ENCODE results near the gene PLXDC2. TPM values are rescaled to one million over a fixed set of nuclear protein-coding genes. Genes with fewer than 3 reads are reported as not detected.
"Not testable (repeated sequence)": the region's sequence is repeated elsewhere in the genome, so short reads cannot be mapped to it uniquely, and the experiment has no call there.

PLXDC2 gene
- total RNA-seq: not detected

DNA sequence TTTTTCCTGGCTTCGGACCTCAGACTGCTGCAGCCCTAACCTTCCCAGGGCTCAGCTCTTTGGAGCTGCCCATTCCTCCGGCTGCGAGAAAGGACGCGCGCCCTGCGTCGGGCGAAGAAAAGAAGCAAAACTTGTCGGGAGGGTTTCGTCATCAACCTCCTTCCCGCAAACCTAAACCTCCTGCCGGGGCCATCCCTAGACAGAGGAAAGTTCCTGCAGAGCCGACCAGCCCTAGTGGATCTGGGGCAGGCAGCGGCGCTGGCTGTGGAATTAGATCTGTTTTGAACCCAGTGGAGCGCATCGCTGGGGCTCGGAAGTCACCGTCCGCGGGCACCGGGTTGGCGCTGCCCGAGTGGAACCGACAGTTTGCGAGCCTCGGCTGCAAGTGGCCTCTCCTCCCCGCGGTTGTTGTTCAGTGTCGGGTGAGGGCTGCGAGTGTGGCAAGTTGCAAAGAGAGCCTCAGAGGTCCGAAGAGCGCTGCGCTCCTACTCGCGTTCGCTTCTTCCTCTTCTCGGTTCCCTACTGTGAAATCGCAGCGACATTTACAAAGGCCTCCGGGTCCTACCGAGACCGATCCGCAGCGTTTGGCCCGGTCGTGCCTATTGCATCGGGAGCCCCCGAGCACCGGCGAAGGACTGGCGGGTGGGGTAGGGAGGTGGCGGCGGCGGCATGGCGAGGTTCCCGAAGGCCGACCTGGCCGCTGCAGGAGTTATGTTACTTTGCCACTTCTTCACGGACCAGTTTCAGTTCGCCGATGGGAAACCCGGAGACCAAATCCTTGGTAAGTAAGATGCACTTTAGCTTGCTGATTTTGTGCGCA, at the start of gene PLXDC2:
TSS of gene PLXDC2 (plus strand) at position 22 of the 820 bp plus-strand sequence.
- H3K4me3 Mint-ChIP-seq: no peak within 1 kb of the TSS
- no peak for ATAC-seq (replicated peaks)
- peaks cover 24% of the 10 kb centered on the region for H3K27me3 Mint-ChIP-seq
- no peaks in the 10 kb centered on the region for H3K9me3 Mint-ChIP-seq
- H3K4me1 Mint-ChIP-seq: no peaks in the 10 kb centered on the region
- H3K36me3 Mint-ChIP-seq (ENCODE audit: low read depth): no peaks in the 10 kb centered on the region
- H3K27ac Mint-ChIP-seq: no peak within 1 kb of the TSS

DNA sequence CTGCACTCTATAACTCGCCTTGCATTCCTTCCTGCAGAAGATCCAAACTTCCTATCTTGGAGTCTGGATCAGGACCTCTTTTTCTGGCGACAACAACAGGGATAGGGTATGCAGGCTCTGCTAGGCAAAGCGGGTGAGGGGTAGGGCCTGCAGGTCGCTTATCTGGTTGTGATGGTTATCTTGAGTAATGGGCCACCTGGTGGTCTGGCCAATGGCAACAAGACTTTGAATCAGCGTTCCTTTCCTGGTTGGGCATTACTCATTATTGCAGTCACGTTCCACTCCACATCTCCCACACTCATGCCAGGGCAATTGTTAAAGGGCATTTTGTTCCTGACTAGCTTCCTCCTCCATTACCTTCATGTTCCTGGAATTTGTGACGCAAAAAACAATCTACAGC, 48.4 kb upstream of the PLXDC2 start:
- no peaks in the 10 kb centered on the region for H3K4me1 Mint-ChIP-seq
- H3K9me3 Mint-ChIP-seq: peaks cover 6% of the 10 kb centered on the region
- H3K27me3 Mint-ChIP-seq: no peaks in the 10 kb centered on the region
- no peak overlapping the region for H3K4me3 Mint-ChIP-seq
- no peaks in the 10 kb centered on the region for H3K36me3 Mint-ChIP-seq (ENCODE audit: low read depth)
- H3K27ac Mint-ChIP-seq: no peak overlapping the region
- no peak for ATAC-seq (replicated peaks)

DNA sequence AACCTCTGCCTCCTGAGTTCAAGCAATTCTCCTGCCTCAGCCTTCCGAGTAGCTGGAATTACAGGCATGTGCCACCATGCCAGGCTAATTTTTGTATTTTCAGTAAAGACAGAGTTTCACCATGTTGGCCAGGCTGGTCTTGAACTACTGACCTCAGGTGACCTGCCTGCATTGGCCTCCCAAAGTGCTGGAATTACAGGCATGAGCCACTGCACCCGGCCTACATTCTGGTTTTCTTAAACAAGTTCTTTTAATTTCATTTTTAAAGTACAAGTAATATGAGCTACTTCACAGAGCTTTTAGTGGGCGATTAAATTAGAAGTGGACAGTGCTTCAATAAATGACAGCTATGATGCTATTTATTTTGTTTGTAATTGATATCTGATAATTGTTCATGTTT, 46.4 kb upstream of the PLXDC2 start:
- not testable (repeated sequence) for H3K36me3 Mint-ChIP-seq (ENCODE audit: low read depth); ATAC-seq (replicated peaks); H3K27ac Mint-ChIP-seq; H3K4me1 Mint-ChIP-seq; H3K4me3 Mint-ChIP-seq; H3K27me3 Mint-ChIP-seq; H3K9me3 Mint-ChIP-seq

DNA sequence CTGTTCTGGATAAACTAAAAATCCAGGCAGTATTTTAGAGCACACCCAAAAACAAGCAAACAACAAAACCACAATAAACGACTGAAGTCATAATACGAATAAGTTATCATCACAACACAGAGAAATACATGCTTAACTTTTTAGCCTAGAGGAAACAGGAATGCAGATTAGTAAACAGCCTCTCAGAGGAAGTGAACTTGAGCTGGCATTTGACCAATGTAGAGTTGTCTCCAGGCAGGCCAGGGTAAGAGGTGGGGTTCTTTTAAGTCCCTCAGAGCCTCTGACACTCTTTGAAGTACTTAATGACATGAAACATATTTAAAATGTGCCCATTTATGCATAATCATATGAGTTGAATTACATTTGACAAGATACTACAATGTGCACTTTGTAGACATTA, 43.3 kb upstream of the PLXDC2 start:
- no peaks in the 10 kb centered on the region for H3K9me3 Mint-ChIP-seq
- no peaks in the 10 kb centered on the region for H3K4me1 Mint-ChIP-seq
- H3K27me3 Mint-ChIP-seq: no peaks in the 10 kb centered on the region
- H3K36me3 Mint-ChIP-seq (ENCODE audit: low read depth): no peaks in the 10 kb centered on the region
- H3K4me3 Mint-ChIP-seq: no peak overlapping the region
- H3K27ac Mint-ChIP-seq: no peak overlapping the region
- ATAC-seq (replicated peaks): no peak

DNA sequence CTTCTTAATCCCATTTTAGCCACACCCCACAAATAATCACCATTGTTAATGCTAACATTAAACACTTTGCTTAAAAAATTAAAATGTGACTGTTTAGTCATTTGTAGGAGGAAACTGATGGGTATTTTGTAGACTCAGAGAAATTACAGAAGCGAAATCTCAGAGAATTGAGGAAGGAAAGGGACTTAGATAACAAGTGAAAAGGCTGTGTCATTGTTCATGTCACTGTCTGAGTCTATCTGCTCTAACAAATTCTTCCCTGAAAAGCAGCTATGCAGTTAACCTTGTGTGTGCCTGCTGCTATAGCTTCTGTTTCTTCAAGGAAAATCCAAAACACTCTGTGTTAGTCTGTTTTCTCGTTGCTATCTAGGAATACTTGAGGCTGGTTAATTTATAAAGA, 40.9 kb upstream of the PLXDC2 start:
- no peak for ATAC-seq (replicated peaks)
- H3K9me3 Mint-ChIP-seq: no peaks in the 10 kb centered on the region
- no peak overlapping the region for H3K27ac Mint-ChIP-seq
- no peaks in the 10 kb centered on the region for H3K27me3 Mint-ChIP-seq
- H3K4me3 Mint-ChIP-seq: no peak overlapping the region
- no peaks in the 10 kb centered on the region for H3K4me1 Mint-ChIP-seq
- no peaks in the 10 kb centered on the region for H3K36me3 Mint-ChIP-seq (ENCODE audit: low read depth)

DNA sequence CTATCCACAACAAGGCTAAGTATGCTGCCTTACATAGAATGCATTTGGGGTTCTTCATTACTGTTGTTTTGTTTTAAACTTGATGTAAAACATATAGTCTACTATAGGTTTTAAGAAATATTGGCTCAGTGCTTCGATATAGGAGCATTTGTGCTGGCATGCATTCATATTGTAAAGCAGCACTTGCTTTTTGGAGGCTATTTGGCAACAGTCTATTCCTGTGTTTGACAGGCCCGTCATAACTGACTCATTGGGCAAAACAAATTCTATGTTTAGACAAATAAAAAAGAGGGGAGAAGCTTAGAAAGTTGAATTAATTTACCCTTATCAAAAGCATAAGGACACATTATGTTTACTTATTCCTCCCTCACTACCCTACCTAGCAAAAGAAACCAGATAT, 38.4 kb upstream of the PLXDC2 start:
- H3K4me1 Mint-ChIP-seq: no peaks in the 10 kb centered on the region
- no peak overlapping the region for H3K4me3 Mint-ChIP-seq
- ATAC-seq (replicated peaks): no peak
- H3K9me3 Mint-ChIP-seq: peaks cover 5% of the 10 kb centered on the region
- H3K27me3 Mint-ChIP-seq: no peaks in the 10 kb centered on the region
- no peaks in the 10 kb centered on the region for H3K36me3 Mint-ChIP-seq (ENCODE audit: low read depth)
- no peak overlapping the region for H3K27ac Mint-ChIP-seq

DNA sequence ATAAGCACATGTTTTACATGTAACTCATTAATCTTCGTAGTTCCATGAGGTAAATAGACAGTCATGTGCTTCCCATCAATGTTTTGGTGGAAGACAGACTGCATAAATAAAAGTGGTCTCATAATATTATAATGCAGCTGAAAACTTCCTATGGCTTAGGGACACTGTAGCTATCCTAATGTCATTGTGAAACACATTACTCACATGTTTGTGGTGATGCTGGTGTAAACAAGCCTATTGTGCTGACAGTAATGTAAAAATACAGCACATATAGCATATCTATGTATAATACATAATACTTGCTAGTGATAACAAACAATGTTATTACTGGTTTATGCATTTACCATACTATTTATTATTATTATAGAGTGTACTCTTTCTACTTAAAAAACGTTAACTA, 37.2 kb upstream of the PLXDC2 start:
- H3K4me3 Mint-ChIP-seq: no peak overlapping the region
- H3K4me1 Mint-ChIP-seq: no peaks in the 10 kb centered on the region
- peaks cover 5% of the 10 kb centered on the region for H3K9me3 Mint-ChIP-seq
- no peaks in the 10 kb centered on the region for H3K36me3 Mint-ChIP-seq (ENCODE audit: low read depth)
- H3K27me3 Mint-ChIP-seq: no peaks in the 10 kb centered on the region
- no peak overlapping the region for H3K27ac Mint-ChIP-seq
- ATAC-seq (replicated peaks): no peak

DNA sequence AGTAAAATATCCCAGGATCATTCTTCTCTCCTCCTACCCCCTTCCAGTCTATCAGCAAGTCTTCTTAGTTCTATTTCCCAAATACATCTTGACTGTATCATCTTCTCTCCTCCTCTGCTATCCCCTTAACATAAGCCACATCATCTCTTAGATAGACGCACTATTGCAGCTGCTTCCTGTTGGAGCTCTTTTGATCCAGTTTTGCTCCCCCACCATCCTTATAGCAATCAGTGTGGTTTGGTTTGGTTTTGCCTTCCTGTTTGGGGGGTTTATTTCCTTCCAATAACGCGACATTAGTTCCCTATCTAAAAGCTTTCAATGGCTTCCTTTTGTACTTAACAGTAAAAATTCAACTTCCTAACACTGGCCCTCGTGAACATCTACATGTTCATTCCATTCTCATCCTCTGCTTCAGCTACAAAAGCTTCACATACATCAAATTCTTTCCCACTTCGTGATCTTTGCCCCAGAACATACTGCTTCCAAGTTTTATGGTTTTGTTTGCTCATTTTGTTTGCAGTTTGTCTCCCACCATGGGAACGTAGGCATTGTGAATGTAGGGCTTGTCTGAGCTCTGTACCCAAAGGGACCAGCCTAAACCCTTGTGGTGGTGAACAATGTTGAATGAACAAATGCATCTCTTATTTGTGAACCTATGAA, 33.7 kb upstream of the PLXDC2 start:
- no peaks in the 10 kb centered on the region for H3K36me3 Mint-ChIP-seq (ENCODE audit: low read depth)
- H3K27me3 Mint-ChIP-seq: no peaks in the 10 kb centered on the region
- H3K4me1 Mint-ChIP-seq: no peaks in the 10 kb centered on the region

DNA sequence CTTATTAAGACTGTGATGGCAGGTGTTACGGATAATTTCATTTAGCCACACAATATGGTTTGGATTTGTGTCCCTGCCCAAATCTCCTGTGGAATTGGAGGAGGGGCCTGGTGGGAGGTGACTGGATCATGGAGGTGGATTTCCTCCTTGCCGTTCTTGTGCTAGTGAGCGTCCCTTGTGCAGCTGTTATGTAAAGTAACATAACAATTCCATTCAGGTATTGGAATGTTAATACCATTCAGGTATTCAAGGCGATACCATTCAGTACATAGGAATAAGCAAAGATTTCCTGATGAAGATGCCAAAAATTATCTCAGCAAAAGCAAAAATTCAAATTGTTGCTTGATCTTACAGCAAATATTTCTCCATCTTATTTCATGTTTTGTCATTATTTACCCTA, 32.5 kb upstream of the PLXDC2 start:
- no peak for ATAC-seq (replicated peaks)
- Mint-ChIP-seq H3K27ac (no peak overlapping the region), H3K27me3 (no peaks in the 10 kb centered on the region), H3K4me1 (no peaks in the 10 kb centered on the region), H3K4me3 (no peak overlapping the region), H3K9me3 (peaks cover 5% of the 10 kb centered on the region), H3K36me3 (ENCODE audit: low read depth) (no peaks in the 10 kb centered on the region)

More for the DNA sequence above, 33.7 kb upstream of the PLXDC2 start:
- Mint-ChIP-seq H3K4me3 (no peak overlapping the region), H3K9me3 (peaks cover 5% of the 10 kb centered on the region), H3K27ac (no peak overlapping the region)
- no peak for ATAC-seq (replicated peaks)

DNA sequence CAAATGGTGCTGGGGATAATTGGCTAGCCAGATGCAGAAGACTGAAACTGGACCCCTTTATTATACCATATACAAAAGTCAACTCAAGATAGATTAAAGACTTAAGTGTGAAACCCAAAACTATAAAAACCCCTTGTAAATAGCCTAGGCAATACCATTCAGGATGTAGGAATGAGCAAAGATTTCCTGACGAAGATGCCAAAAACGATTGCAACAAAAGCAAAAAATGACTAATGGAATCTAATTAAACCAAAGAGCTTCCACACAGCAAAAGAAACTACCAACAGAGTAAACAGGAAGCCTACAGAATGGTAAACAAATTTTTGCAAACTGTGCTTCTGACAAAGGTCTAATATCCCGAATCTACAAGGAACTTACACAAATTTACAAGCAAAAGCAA, 30.9 kb upstream of the PLXDC2 start:
- no peak for ATAC-seq (replicated peaks)
- Mint-ChIP-seq H3K4me1 (no peaks in the 10 kb centered on the region), H3K27me3 (no peaks in the 10 kb centered on the region), H3K4me3 (no peak overlapping the region), H3K9me3 (peaks cover 8% of the 10 kb centered on the region), H3K27ac (no peak overlapping the region), H3K36me3 (ENCODE audit: low read depth) (no peaks in the 10 kb centered on the region)

DNA sequence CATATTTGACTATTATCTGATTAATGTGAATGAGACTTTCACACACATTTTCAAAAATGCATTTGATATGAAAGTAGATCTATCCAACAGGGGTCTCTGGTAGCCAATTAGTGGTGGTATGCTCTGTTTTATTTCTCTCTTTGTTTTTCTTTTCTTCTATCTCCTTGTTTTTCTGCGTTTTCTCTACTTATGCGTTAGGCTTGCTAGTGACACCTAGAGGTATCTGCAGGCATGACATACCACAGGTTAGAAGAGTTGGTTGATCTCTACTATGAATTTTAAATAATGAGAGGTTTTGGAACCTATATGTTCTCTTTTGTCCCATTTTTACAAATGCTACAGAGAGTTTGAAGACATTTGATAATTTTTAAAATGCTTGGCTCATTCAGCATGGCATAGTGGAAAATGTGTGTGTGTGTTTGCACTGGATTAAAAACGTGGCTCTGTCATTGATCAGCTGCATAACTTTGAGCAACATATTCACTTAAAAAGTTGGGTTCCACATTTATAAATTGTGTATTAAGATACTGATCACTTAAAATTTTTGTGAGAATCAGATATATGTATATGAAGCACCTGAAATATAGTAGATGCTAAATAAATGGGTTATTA, 28.1 kb upstream of the PLXDC2 start:
- H3K36me3 Mint-ChIP-seq (ENCODE audit: low read depth): no peaks in the 10 kb centered on the region
- H3K27me3 Mint-ChIP-seq: no peaks in the 10 kb centered on the region
- H3K4me1 Mint-ChIP-seq: no peaks in the 10 kb centered on the region
- no peak overlapping the region for H3K27ac Mint-ChIP-seq
- peaks cover 3% of the 10 kb centered on the region for H3K9me3 Mint-ChIP-seq
- no peak overlapping the region for H3K4me3 Mint-ChIP-seq
- no peak for ATAC-seq (replicated peaks)

DNA sequence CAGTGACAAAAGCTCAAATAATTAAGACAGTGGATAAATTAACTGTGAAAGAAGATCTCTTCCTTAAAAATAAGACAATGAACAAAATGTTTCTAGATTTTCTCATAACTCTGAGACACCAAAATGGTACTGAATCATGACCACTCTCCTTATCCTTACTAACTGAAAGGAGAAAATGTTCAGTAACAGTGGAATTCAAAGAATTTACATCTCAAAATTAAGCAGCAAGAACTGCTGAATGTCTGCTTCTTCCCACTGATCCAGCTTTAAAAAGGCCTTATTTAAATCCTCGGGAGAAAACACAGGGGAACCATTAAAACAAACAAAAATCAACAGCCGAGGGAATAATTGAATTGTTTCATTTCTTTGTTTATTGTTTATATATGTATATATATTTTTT, 27.3 kb upstream of the PLXDC2 start:
- H3K27ac Mint-ChIP-seq: no peak overlapping the region
- no peaks in the 10 kb centered on the region for H3K36me3 Mint-ChIP-seq (ENCODE audit: low read depth)
- no peak overlapping the region for H3K4me3 Mint-ChIP-seq
- no peak for ATAC-seq (replicated peaks)
- no peaks in the 10 kb centered on the region for H3K27me3 Mint-ChIP-seq
- H3K4me1 Mint-ChIP-seq: no peaks in the 10 kb centered on the region
- peaks cover 3% of the 10 kb centered on the region for H3K9me3 Mint-ChIP-seq

DNA sequence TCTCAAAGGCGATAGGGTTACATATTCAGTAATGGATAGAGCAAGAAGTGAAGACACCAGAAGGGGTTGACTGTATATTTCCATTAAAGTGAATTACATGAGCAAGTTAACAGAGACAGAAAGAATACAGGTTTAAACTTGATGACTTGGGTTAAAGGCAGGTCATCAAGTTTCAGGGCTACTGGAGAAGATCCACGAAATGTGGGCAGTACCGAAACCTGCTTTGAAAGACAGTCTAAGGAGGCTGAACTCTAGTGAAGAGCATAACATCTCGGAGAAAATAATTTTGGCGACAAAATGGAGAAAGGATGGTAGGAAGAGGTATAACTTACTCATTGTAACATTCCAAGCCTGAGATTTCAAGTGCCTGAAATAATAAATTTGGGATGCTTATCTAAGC, 26.6 kb upstream of the PLXDC2 start:
- ATAC-seq (replicated peaks): no peak
- H3K4me1 Mint-ChIP-seq: no peaks in the 10 kb centered on the region
- no peaks in the 10 kb centered on the region for H3K36me3 Mint-ChIP-seq (ENCODE audit: low read depth)
- H3K27ac Mint-ChIP-seq: no peak overlapping the region
- peaks cover 3% of the 10 kb centered on the region for H3K9me3 Mint-ChIP-seq
- H3K27me3 Mint-ChIP-seq: no peaks in the 10 kb centered on the region
- no peak overlapping the region for H3K4me3 Mint-ChIP-seq

DNA sequence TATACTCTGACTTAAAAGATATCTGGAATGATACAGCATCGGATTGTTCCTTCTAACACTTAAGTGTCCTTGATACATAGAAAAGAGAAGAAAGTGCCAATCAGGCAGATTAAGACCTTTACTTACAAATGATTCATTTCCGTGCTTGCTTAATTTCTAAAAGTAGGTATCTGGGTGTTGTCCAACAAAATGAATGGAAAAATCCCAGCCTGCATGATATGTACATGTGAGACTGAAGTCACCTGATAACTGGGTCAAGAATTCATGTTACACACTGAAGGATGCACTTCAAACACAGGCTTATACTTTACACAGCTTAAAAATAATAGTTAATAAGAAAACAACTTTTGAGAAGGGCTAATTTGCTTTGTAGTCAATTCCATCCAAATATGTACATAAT, 25.2 kb upstream of the PLXDC2 start:
- Mint-ChIP-seq H3K36me3 (ENCODE audit: low read depth) (no peaks in the 10 kb centered on the region), H3K27ac (no peak overlapping the region), H3K9me3 (peaks cover 3% of the 10 kb centered on the region), H3K27me3 (no peaks in the 10 kb centered on the region), H3K4me3 (no peak overlapping the region), H3K4me1 (no peaks in the 10 kb centered on the region)
- ATAC-seq (replicated peaks): no peak

DNA sequence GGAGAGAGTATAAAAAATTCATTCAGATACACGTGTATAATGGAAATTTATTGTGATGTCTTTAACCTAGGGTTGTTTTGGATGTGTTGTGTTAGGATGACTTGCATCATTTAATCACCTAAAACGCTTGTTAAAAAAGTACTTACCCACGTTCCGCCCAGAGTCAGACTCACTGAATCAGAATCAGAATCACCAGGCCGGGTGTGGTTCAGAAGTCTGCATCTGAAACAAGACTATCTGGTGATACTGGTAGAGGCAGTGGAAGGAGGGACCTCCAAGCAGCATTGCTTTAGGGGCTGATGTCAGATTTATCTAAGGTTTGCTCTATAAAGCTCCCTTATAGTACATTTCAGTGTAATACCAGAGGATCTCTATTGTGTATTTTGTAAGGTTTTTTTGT, 20.5 kb upstream of the PLXDC2 start:
- Mint-ChIP-seq H3K4me3 (no peak overlapping the region), H3K9me3 (peaks cover 8% of the 10 kb centered on the region), H3K4me1 (no peaks in the 10 kb centered on the region), H3K27me3 (no peaks in the 10 kb centered on the region), H3K27ac (no peak overlapping the region), H3K36me3 (ENCODE audit: low read depth) (no peaks in the 10 kb centered on the region)
- no peak for ATAC-seq (replicated peaks)
